ENCODE measurements around the gene GPX3.
A peak's percentile ranks its signal among the peaks of the same experiment; 100 is the strongest.

DNA sequence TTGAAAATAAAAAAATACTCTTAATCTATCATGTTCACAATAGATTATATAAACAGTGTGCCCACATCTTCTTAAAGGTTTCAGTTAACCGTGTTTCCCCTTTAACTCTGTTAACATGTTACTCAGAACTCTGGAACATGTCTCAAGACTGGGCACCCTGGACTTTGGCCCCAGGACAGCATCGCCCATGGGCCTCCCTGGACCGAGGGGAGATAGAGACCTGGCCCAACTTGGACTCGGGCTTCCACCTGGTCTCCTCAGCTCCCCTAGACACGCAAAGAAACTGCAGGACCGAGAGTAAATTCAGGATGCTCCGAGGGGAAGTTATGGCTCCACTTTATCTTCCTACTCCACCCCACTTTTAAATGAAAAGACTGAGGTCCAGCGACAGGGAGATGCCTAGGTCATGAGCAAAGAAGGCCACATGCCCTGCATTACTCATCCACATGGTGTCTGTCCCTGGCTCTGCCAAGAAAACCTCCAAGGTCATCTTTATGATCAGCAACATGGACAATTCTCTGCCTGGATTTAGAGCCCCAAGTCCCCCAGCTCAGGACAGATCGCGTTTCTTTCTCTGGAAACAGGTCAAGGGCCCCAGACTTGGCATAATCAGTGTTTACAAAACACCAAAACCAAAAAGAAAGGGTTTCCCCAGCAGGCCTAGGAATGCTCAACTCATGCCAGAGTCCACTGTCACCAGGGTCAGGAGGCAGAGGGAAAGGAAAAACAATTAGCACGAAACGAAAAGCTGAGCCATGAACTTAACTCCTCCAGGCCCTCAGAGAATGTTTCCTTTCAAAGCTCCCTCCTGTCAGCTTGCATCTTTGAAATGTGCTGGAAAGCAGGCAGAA lies 17.4 kb downstream of the GPX3 start:
- TF ChIP-seq EZH2 (IDR thresholded peaks at IDR 0.05; ENCODE audit: borderline replicate concordance, low read depth, low read length, severe bottlenecking) (no peak), POLR2A (IDR thresholded peaks at IDR 0.05; ENCODE audit: low read depth, low read length) (no peak), POLR2AphosphoS5 (IDR thresholded peaks at IDR 0.05; ENCODE audit: insufficient read depth, low read depth, low read length) (no peak), FOS (IDR thresholded peaks at IDR 0.05; ENCODE audit: borderline replicate concordance, insufficient read depth, low read length) (no peak), JUN (IDR thresholded peaks at IDR 0.05; ENCODE audit: borderline replicate concordance, insufficient read depth, insufficient read length, low read depth) (peak; percentile 4)
- TF ChIP-seq, protein P1, sequence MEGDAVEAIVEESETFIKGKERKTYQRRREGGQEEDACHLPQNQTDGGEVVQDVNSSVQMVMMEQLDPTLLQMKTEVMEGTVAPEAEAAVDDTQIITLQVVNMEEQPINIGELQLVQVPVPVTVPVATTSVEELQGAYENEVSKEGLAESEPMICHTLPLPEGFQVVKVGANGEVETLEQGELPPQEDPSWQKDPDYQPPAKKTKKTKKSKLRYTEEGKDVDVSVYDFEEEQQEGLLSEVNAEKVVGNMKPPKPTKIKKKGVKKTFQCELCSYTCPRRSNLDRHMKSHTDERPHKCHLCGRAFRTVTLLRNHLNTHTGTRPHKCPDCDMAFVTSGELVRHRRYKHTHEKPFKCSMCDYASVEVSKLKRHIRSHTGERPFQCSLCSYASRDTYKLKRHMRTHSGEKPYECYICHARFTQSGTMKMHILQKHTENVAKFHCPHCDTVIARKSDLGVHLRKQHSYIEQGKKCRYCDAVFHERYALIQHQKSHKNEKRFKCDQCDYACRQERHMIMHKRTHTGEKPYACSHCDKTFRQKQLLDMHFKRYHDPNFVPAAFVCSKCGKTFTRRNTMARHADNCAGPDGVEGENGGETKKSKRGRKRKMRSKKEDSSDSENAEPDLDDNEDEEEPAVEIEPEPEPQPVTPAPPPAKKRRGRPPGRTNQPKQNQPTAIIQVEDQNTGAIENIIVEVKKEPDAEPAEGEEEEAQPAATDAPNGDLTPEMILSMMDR (IDR thresholded peaks at IDR 0.05; ENCODE audit: extremely low read depth in 1 of 2, insufficient read depth in 1 of 2, low read depth in 1 of 2, low read length in 2 of 2): no peak
- TF ChIP-seq, protein P2, sequence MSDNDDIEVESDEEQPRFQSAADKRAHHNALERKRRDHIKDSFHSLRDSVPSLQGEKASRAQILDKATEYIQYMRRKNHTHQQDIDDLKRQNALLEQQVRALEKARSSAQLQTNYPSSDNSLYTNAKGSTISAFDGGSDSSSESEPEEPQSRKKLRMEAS (IDR thresholded peaks at IDR 0.05; ENCODE audit: insufficient read depth, insufficient read length): no peak

Measured in endothelial cell of umbilical vein (primary cell).